Ascending aorta (tissue), 2 donors: Measurements from ENCODE around the gene FNIP2. TPM values are rescaled to one million over a fixed set of nuclear protein-coding genes. Genes with fewer than 3 reads are reported as not detected.
A peak's percentile ranks its signal among the peaks of the same experiment; 100 is the strongest.

Experiments used
- DNase-seq, 2 donors: peaks; one replicate each; pipeline ENCODE4 v3.0.0-alpha.2; 2019; ENCODE audit warnings: low spot score in 2 of 2
- H3K27ac ChIP-seq, 2 donors: fragments of 200-600 bp; sonication (generic); one replicate each; pipeline ENCODE4 v1.5.1; 2016 to 2017; ENCODE audit warnings: mild to moderate bottlenecking in 1 of 2
- H3K27me3 ChIP-seq: fragments of 200-600 bp; sonication (generic); one replicate; pipeline ENCODE4 v1.5.1; 2017
- H3K36me3 ChIP-seq, 2 donors: fragments of 200-600 bp; sonication (generic); one replicate each; pipeline ENCODE4 v1.5.1; 2016
- H3K4me1 ChIP-seq, 2 donors: fragments of 200-600 bp; sonication (generic); one replicate each; pipeline ENCODE4 v1.5.1; 2016 to 2017; ENCODE audit warnings: mild to moderate bottlenecking in 1 of 2
- H3K4me3 ChIP-seq, 2 donors: fragments of 200-600 bp; sonication (generic); one replicate each; pipeline ENCODE4 v1.5.1; 2016 to 2017; ENCODE audit warnings: mild to moderate bottlenecking in 1 of 2
- H3K9me3 ChIP-seq, 2 donors: fragments of 200-600 bp; sonication (generic); one replicate each; pipeline ENCODE4 v1.5.1; 2016
- intact Hi-C: fragments of 100-400 bp; cut with DNase I; formaldehyde crosslinking; loops from one replicate; pipeline ENCODE4 v1.15.1; 2023
- total RNA-seq: library from RNA; depleted of rRNA; stranded (reverse); fragments of >200 nt; gene quantifications from one replicate; pipeline ENCODE4 v1.1.0, GENCODE V29; 2016
- TF ChIP-seq, protein P1 (sequence below), 3 experiments: fragments of 200-600 bp in 2 of 3; fragments of 450-650 bp in 1 of 3; sonication (generic) in 2 of 3; IDR thresholded peaks; one replicate each; pipeline ENCODE4 v1.5.1; 2016 to 2019; ENCODE audit warnings: antibody characterized with exemption in 3 of 3, mild to moderate bottlenecking in 1 of 3, moderate library complexity in 1 of 3

Gene FNIP2
- total RNA-seq, 1 donor from 2014 or later: 44.1 TPM

- Histone ChIP-seq H3K36me3 (peaks cover 12 to 16% of the 10 kb centered on the region in 2 donors), H3K4me3 (no peak overlapping the region), H3K27ac (no peak overlapping the region), H3K9me3 (no peaks in the 10 kb centered on the region), H3K27me3 (no peaks in the 10 kb centered on the region), H3K4me1 (no peaks in the 10 kb centered on the region)
- intact Hi-C loops: no loop called here
- TF ChIP-seq, protein P1, sequence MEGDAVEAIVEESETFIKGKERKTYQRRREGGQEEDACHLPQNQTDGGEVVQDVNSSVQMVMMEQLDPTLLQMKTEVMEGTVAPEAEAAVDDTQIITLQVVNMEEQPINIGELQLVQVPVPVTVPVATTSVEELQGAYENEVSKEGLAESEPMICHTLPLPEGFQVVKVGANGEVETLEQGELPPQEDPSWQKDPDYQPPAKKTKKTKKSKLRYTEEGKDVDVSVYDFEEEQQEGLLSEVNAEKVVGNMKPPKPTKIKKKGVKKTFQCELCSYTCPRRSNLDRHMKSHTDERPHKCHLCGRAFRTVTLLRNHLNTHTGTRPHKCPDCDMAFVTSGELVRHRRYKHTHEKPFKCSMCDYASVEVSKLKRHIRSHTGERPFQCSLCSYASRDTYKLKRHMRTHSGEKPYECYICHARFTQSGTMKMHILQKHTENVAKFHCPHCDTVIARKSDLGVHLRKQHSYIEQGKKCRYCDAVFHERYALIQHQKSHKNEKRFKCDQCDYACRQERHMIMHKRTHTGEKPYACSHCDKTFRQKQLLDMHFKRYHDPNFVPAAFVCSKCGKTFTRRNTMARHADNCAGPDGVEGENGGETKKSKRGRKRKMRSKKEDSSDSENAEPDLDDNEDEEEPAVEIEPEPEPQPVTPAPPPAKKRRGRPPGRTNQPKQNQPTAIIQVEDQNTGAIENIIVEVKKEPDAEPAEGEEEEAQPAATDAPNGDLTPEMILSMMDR (IDR thresholded peaks at IDR 0.05): no peak
- DNase-seq: no peak
These were observed 136.0 kb downstream of the FNIP2 start for GRCh38 chr4:158904815-158905214.

GRCh38 chr4:158906073-158906472, 137.2 kb downstream of the FNIP2 start:
- intact Hi-C loops: no loop called here
- Histone ChIP-seq H3K4me3 (no peak overlapping the region), H3K36me3 (peaks cover 12 to 16% of the 10 kb centered on the region in 2 donors), H3K4me1 (no peaks in the 10 kb centered on the region), H3K9me3 (no peaks in the 10 kb centered on the region), H3K27ac (no peak overlapping the region), H3K27me3 (no peaks in the 10 kb centered on the region)
- DNase-seq: no peak
- TF ChIP-seq, protein P1 (IDR thresholded peaks at IDR 0.05): no peak

- intact Hi-C loops: loop anchor here (5.0 kb wide), 2 partner anchors 190 kb away; partner anchors contain the start of genes PPID and RAPGEF2
- Histone ChIP-seq H3K4me1 (peaks cover 8 to 18% of the 10 kb centered on the region in 2 donors), H3K27ac (no peak overlapping the region), H3K9me3 (no peaks in the 10 kb centered on the region), H3K4me3 (no peak overlapping the region), H3K36me3 (no peaks in the 10 kb centered on the region), H3K27me3 (no peaks in the 10 kb centered on the region)
- TF ChIP-seq, protein P1 (IDR thresholded peaks at IDR 0.05): no peak
- no peak for DNase-seq
These were observed 143.6 kb downstream of the FNIP2 start for GRCh38 chr4:158912390-158912789.

DNA sequence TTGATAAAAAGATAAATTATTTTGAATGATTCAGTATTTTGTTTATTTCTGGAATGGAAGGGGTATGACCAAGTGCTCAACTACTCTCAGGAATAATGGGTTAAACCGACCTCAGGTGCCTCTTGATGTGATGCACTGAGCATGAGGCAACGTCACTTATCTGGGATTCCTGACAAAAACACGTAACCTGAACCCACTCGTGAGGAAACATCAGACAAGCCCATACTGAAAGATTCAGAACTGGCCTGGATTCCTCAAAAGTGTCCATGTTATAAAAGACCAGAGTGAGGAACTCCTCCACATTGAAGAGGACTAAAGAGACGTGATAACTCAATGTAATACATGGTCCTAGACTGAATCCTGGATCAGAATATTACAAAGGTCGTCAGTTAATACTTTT, 144.0 kb downstream of the FNIP2 start:
- Histone ChIP-seq H3K27ac (no peak overlapping the region), H3K9me3 (no peaks in the 10 kb centered on the region), H3K36me3 (no peaks in the 10 kb centered on the region), H3K4me3 (no peak overlapping the region), H3K27me3 (no peaks in the 10 kb centered on the region), H3K4me1 (peaks cover 8 to 18% of the 10 kb centered on the region in 2 donors)
- intact Hi-C loops: loop anchor here (5.0 kb wide), 2 partner anchors 189 to 191 kb away; partner anchors contain the start of genes PPID and RAPGEF2
- TF ChIP-seq, protein P1 (IDR thresholded peaks at IDR 0.05): no peak
- DNase-seq: no peak

DNA sequence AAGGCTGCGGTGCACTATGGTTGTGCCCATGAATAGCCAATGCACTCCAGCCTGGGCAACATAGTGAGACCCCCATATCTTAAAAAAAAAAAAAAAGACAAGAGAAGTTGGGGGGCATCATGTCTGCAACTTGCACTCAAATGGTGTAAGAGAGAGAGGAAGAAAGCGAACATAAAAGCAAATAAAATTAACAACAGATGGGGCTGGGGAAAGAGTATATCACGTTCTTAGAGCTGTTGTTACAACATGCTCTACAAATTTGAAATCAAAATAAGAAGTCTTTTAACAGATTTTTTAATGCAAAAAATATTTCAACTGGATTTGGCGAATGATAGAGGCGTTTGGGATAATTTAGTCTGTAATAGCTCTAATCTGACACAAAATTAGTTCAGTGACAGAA, 144.9 kb downstream of the FNIP2 start:
- no peak overlapping the region for H3K4me3 ChIP-seq
- TF ChIP-seq, protein P1 (IDR thresholded peaks at IDR 0.05): no peak
- no peak for DNase-seq
- H3K9me3 ChIP-seq: no peaks in the 10 kb centered on the region
- H3K27ac ChIP-seq: peak overlapping the region; percentile 79 to 88
- H3K27me3 ChIP-seq: no peaks in the 10 kb centered on the region
- intact Hi-C loops: loop anchor here (2.0 to 5.0 kb wide), 3 partner anchors 43 to 191 kb away; partner anchors contain the start of genes PPID and RAPGEF2
- H3K36me3 ChIP-seq: no peaks in the 10 kb centered on the region
- H3K4me1 ChIP-seq: peaks cover 8 to 18% of the 10 kb centered on the region in 2 donors
